Measurements from ENCODE around the gene PDE1A.
"Not testable (repeated sequence)": the region's sequence is repeated elsewhere in the genome, so short reads cannot be mapped to it uniquely, and the experiment has no call there.

Gene PDE1A

DNA sequence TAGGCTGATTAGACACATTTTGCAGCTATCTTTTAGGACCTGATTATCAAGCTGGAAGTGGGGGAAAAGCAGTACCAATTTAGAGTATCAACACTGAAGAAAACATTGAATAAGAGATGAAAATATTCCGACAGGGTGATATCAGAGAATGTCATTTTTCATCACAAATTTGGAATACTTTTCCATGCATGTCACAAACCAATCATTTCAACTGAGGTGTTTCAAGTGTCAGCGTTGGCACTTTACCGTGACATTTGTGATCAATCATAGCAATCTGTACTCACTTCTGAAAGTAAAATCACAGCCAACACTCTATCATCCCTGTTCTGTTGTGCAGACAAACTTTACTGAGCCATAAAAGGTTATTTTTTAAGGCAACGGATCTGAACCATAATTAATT is 75.4 kb downstream of the PDE1A start:
- DNase-seq: no peak

DNA sequence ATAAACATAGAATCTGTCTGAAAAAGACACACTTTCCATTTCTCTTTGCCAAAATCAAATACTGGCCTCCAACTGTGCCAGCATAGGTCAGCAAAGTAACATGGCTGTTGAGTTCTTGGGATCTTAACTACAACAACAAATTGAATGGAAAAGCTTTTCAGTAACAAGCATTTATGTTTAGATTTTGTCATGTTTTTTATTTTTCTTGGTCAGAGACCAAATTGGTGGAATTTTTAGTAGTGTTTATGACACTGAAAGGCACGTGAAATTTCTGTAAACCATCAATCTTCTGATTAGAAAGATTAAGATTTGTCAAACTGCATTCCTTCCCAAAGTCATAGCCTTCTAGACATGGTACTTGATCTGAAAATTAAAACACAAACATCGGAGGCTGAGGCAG is 77.6 kb downstream of the PDE1A start:
- DNase-seq: no peak

DNA sequence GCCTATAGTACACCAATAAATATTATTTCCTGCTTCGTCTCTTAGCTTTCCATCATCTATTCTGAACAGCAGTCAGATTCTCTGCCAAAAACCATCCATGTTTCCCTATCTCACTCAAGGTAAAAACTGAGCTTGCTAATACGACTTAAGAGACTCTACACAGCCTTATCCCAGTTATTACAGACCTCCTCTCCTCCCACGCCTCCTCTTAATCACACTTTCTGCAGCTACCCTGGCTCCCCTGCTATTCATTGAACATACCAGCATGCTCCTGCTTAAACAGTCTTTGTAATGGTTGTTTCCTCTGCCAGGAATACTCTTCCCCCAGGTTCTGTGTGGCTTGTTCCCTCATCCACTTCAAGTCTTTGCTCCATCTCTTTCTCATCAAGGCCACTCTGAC is 81.5 kb downstream of the PDE1A start:
- no peak for DNase-seq

DNA sequence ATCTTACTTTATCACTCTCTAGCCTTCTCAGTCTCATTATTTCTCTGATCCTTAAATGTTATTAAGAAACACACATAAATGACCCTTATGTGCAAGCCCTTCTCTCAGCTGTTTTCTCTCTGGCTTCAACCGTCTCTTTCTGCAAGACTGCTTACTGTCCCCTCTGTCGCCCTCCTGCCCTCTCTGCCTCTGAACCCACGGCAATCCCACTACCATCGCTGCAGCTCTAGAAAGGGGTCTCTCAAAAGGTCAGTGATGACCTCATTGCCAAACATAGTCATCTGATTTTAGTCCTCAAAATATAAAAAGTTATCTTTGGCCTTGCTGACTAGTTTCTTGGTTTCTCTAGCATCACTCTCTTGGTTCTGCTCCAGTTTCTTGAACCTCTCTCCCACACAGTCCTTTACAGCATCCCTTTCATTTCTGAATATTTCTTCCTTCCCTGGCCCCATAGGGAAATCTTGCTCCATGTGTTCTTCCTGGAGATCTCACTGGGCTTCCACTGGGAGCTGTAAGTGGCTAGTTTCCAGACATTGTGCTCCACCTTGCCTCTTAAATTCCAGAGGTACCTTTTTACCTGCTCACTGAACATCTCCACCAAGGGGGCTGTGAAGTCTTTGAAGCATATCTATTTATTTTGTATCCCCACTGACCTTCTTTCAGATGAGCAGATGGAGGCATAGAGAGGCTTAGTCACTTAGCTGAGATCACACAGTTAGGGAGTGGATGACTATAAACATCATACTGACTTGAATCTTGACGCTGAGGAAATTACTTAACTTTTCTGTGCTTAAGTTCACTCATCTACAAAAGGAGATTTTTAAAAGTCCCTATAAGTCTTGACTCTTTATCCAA is 96.2 kb downstream of the PDE1A start:
- DNase-seq: no peak

DNA sequence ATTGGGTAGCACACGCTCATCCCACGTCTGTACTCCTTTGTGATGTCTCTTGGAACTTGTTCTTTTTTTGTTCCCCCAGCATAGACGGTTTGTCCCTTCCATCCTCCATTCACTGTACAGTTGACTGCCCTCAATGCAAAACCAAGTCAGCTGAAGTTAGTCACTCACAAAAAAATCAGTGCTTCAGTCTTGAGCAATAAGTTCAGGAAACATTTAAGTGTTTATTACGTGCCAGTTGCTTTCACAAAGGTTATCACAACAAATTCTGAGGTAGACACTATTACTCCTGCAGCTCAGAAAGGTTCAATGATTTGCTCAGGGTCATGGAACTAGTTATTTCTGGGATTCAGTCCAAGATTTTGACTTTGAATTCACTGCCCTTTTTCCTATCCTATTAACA is 102.2 kb downstream of the PDE1A start:
- no peak for DNase-seq

DNA sequence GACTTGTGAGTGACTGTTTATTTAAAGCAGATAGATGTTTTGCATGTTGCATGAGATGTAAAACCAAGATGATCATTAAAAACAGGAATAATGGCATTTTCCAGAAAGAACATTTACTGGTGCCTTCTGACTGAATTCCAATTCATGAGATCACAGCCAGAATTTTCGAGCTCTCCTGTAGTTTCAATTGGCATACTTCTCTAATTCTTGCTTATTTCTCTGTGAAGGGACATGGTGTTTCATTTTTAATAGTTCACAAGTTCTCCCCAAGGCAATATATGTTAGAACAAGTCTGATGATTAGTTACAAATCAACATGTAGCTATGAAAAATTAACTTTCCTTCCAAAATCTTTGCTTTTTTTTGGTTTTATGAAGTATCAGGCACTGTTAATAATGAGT is 105.7 kb downstream of the PDE1A start:
- DNase-seq: no peak

DNA sequence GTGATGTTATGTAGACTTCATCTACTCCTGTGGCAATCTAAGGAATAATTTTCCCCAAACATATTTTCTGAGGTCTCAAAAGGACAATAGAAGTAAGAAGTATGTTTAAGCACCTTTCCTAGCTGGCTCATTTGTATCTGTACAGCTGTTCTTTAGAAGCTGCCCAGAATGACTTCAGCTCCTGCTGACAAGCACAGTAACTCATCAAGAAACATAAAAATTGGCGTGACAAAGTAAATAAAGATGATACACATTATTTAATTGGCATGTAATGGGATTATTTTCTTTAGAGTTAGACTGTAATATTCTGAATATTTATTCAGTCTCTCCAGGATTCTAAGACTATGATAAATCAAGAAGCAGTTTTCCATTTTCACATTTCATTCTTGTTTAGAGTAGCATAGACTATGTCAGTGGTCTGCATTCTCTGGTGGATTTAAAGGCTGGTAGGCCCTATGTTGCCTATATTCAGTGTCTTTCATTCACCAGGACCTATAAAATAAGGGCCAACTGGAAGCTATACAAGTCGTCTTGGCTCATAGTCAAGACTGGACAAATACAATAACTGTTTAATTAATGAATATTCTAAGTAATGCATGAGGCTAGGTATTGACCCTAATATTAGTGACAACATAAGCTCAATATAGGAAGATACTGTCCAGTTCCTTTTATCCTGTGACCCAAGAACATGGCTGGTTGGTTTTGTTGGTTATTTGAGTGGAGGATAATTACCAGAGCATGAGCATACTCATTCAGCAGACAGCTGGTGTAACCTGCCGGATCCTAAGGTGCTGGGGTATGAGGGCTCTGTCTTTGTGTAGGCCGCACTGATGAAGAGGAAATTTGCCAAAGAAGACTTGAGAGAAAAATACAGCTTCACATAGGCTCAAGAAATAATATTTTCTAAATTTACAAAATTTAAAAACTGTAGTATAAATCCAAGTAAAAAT is 107.0 kb downstream of the PDE1A start:
- no peak for DNase-seq

DNA sequence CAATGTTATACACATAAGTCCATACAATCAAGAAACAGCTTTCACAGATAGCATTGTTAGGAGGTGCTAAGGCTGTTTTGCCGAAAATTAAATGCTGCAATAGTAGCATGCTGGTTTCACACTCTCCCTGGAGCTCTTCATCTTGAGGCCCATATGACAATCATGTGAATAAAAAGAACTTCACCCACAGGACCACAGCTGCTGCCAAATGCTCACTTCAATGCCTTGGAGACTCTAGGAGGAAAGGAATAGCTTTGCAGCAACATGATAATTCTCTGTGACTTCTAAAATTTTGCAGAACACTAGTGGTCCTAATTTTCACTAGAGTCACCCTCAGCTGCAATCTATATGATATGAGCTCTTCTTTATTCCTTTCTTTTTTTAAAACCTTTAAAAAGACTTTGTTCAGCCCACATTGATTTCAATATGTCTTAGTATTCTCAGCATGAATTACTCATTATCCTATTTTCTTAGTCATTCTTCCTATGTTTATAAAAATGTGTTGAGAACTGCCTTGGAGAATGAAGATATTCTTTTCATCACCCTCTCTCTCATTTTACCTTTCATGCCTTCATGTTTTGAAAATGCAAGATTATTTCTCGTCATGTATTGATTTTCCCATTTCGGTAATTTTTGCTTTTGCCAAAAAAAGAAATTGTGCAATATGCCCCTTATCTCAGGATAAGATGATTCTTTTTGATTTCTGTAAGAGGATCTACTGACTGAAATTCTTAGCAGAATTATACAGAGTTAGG is 108.2 kb downstream of the PDE1A start:
- no peak for DNase-seq

DNA sequence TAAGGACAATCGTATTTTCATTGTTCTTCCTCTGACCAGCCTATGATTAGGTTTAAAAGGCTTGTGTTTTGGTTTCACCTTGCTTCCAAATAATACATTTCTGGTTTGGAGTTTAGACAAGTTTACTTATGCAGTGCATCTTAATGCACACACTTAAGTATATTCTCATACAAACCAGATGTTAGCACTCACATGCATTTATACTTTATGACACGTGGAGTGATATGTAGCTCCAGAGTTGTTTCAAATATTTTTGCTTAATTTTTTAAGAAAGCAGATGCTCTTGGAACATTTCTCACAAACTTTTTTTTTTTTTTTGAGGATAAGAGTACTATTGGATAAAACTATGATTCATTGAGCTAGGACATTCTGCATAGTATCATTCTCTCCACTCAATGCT is 109.9 kb downstream of the PDE1A start:
- DNase-seq: no peak

DNA sequence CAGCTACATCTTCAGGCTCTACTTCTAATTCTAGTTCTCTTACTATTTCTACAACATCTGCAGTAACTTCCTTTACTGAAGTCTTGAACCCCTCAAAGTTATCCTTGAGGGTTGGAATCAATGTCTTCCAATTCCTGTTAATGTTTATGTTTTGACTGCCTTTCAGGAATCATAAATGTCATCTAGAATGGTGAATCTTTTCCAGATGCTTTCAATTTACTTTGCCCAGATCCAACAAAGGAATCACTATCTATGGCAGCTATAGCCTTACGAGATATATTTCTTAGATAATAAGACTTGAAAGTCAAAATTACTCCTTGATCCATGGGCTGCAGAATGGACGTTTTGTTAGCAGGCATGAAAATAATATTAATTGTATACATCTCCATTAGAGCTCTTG is 123.9 kb downstream of the PDE1A start:
- no peak for DNase-seq

DNA sequence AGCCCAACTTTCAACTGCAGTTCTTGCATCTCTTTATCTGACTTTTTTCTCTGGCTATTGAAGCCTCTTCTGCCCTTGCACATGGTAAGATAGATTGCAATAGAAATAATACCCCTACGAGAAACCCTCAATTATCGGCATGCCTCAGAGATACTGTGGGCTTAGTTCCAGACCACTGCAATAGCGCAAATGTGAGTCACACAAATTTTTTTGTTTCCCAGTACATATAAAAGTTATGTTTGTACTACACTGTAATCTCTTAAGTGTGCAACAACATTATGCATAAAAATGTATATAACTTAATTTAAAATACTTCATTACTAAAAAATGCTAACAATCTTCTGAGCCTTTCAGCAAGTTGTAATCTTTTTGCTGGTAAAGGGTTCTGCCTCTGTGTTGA is 124.7 kb downstream of the PDE1A start:
- no peak for DNase-seq

DNA sequence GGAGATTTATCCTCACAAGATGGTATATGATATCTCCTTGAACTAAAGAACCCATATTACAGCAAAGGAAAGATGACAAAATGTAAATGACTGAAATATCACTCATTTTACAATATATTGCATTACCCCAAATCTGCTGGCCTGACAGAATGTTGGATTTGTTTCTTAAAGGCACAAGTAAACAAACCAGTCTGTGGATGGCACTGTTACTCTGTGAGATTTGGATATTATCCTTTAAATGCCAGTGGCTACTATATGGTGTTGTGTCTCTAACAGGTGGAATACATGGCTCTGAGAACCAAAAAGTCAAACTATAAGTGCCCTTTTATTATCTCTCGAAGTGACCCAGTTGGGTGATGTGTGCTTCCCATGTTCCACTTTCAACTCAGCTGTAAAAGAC is 125.7 kb downstream of the PDE1A start:
- DNase-seq: no peak

DNA sequence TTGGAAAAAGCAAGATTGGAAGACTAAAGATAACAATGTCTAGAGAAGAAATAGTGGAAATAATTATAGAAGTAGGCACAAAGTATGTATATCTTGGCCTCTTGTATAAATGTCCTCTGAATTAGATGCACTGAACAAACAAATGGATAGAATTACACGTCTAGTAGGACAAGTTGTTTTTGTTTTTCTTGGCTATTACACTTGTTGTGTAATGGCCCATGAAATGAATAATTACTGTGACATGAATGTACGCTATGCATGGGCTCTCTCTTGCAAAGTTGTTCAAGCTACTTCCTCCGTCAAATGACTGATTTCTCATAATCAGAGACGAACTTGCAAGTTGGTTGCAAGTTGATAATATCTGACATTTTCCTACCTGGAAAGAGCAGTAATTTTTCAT is 126.2 kb downstream of the PDE1A start:
- DNase-seq: no peak

DNA sequence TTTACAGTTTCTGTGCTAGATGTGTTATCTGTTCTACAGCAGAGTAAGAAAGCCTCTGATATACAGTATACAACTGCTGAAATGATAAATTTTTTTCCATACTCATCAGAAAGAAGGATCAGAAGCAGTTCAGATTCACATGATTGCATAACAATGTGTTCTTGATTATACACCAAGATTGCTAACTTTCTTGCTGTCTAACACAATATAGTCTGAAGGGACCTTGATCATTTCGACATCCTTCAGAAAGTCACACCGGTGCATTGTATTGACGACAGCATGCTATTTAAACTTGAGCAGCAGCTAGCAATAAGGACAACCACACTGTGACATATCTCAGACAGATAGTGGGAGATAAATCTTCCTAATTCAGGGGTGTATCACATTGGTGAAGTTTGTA is 127.2 kb downstream of the PDE1A start:
- DNase-seq: no peak

DNA sequence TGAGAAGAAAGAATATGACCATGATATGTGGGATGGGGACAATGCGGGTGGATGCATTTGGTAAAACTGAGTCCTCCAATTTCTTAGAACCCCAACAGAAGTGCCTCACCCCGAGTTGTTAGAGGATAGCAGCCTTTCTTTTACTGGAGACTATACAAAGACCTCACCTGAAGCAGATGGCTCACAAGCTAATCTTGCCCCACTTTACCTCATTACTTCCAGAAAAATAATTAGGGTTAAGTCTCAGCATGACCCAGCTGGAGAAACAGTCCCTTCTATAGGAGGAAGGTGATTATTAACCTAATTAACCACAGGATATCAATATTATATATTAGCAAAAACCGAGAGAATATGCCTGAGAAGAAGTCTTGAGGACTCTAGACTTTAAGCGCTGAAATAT is 128.4 kb downstream of the PDE1A start:
- no peak for DNase-seq

DNA sequence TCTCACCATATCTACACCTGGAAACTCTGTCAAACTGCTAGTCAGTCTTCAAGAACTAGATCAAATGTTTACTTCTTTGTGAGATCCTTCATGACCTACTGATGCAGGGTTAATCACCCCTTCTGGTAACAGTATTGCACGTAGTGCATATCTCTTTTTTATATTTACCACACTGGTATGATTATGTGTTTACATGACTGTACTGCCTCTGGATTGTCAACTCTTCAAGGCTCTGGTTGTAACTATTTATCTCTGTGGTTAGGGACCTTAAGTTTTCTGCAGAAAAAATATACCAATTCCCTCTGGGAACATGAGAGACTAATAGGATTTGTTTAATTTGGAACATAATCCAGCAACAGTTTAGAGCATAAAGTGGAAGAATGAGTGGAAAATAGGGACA is 135.5 kb downstream of the PDE1A start:
- no peak for DNase-seq

DNA sequence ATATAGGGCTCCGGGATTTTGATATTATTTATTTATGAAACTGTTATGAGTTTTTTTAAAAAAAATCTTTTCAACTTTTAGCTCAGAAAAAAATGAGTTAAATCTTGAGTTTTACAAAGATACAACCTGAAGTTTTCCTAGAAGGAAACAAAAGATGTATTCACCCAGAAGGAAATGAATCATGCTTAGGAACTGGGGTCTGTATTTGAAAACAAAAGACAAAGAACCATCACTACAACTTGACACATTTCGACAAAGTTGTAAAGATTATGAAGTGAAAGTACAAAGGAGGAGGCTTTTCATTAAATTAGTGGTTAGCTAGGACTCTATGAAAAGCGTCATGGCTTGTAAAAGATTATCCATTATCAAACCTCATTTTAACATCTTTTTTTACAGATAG is 143.3 kb downstream of the PDE1A start:
- DNase-seq: no peak

DNA sequence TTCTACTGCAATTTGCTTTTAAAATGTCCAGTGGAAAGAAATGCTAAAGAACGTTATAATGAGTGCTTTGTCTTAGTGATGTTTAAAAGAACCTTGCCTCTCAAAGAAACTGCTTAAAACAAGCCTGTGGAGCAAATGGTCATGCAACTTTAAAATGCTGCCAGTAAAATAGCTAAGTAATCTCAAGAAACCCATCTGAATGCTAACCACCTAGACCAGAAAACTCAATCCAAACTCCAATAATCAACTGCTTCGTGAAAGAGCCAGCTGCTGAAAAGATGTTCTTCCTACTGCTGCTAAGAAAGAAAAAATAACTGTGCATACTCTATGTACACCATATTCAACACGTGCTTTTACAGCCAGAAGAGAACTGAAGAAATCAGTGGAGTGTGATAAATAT is 145.6 kb downstream of the PDE1A start:
- no peak for DNase-seq

DNA sequence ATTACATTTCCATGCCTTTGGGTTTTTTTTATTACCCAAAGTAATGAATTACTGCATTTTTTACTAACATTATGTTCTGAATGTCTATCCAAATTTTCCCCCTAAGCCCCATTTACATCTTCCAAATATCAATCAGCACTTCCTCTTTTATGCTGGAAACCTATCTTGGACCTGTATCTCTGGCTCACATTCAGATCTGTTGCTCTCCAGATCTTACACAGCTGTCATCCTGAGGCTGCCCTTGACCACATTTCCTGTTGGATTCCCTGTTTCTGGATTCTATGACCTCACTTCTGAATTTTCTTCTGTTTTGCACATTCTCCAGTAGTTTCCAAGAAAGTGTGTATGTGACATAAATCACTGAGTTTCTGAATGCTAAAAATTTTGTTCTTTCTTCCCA is 146.7 kb downstream of the PDE1A start:
- no peak for DNase-seq

DNA sequence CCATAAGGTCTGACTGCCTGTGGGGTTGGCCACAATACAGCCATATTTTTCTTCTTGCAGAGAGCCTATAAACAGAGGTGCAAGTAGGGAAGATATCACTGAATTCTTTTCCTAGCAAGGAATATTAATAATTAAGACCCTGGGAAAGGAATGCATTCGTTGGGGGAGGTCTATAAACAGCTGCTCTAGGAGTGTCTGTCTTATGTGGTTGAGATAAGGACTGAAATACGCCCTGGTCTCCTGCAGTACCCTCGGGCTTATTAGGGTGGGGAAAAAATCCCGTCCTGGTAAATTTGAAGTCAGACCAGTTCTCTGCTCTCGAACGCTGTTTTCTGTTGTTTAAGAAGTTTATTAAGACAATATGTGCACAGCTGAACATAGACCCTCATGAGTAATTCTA is 150.2 kb downstream of the PDE1A start:
- DNase-seq: not testable (repeated sequence)

DNA sequence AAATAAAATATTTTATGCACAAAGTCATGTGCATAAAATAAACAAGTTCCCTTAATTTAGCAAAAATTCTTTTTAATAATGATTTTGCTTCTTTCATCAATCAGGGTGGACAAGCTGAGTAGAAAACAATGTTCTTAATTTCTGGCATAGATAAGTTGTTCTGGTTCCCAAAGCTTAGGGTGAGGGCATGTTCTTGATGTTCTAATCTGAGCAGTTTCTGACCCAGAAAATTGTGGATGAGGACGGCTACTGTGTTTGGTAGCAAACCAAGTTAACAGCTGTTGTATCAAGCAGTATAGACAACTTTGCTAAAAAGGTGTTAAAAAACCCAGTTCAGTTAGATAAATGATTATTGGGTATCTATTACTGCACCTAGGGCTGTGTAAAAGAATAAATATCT is 158.9 kb downstream of the PDE1A start:
- no peak for DNase-seq

DNA sequence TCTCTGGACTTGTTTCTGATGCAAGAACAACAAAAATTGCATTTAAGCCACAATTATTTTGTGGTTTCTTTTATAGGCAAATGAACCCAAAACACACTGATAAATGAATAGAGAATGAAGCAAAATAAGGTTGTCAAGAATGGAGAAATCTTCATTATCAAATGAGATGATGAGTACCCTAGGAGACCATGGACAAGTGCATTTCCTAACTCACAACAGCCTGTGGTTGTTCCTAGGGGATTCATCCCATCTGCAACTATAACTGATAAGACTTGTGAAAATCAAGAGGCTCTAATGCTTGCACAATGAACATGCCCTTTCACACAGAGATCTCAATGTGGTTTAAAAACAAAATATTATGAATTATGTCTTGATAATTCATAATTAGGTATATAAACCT is 159.9 kb downstream of the PDE1A start:
- no peak for DNase-seq

DNA sequence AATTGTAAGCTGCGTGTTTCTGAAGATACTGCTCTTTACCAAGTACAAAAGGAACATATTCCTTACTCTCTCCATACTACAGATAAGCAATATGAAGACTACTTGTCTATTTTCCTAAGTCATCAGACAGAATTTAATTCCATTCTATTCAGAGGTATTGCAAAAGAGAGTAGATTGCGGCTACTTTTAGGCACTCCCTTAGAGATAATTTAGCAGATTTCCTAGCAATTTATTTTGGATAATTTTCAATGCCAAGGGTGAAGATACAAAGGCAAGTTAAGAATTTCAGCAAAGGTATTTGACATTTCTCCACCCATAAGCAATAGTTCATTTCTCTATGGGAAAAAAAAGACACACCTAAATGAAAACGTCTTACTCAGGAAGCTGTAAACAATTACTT is 161.1 kb downstream of the PDE1A start:
- no peak for DNase-seq

Measured in activated CD4-positive, alpha-beta T cell treated with anti-CD3 and anti-CD28 coated beads for 4 hours (primary cell).